ENCODE data around the gene UST.

Gene UST

DNA sequence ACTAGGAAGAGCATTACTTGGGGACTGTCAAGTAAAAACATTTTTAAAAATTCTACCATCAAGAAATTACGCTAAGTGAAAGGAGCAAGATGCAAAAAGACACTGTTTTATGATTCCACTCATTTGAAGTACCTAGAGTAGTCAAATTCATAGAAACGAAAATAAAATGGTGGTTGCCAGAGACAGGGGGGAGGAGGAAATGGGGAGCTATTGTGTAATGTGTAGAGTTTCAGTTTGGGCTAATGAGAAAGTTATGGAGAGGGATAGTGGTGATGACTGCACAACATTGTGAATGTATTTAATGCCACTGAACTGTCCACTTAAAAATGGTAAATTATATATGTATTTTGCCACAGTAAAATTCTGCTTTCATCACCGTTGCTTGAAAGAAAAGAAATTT is 83.8 kb downstream of the UST start:
- peak overlapping the region; percentile 47 for H3K9ac ChIP-seq (ENCODE audit: low read depth, low read length, poor library complexity, severe bottlenecking)
- no peaks in the 10 kb centered on the region for H3K27me3 ChIP-seq (ENCODE audit: insufficient read depth, low read length, poor library complexity, severe bottlenecking)
- peak overlapping the region; percentile 37 for H3K4me3 ChIP-seq (ENCODE audit: low read length, poor library complexity, severe bottlenecking)
- peaks cover 30% of the 10 kb centered on the region for H3K4me1 ChIP-seq (ENCODE audit: insufficient read depth, low read length, poor library complexity, severe bottlenecking)
- H3K9me2 ChIP-seq (replicated peaks; ENCODE audit: low read depth, low read length), result no peaks in the 10 kb centered on the region
- H3K79me2 ChIP-seq (ENCODE audit: insufficient read depth, low read length), result no peaks in the 10 kb centered on the region; the same call in 1 of the 2 replicates
- no peaks in the 10 kb centered on the region for H3F3A ChIP-seq (ENCODE audit: low read depth)
- H3K4me2 ChIP-seq (ENCODE audit: low read depth, low read length, poor library complexity, severe bottlenecking), result peak overlapping the region; percentile 57
- H4K20me1 ChIP-seq (ENCODE audit: insufficient read depth, low read length, poor library complexity, severe bottlenecking), result no peaks in the 10 kb centered on the region
- H2AFZ ChIP-seq (ENCODE audit: low read length), result peak overlapping the region; percentile 24; the same call in 1 of the 2 replicates
- no peak for TF ChIP-seq EZH2phosphoT487 (IDR thresholded peaks at IDR 0.05; ENCODE audit: borderline replicate concordance)
- no peak for TF ChIP-seq CTCF (conservative IDR thresholded peaks at IDR 0.05; ENCODE audit: low read length)
- H3K9me3 ChIP-seq (ENCODE audit: insufficient read depth, low read depth, low read length), result no peaks in the 10 kb centered on the region
- H3K36me3 ChIP-seq (ENCODE audit: insufficient read depth, low read length), result no peaks in the 10 kb centered on the region

DNA sequence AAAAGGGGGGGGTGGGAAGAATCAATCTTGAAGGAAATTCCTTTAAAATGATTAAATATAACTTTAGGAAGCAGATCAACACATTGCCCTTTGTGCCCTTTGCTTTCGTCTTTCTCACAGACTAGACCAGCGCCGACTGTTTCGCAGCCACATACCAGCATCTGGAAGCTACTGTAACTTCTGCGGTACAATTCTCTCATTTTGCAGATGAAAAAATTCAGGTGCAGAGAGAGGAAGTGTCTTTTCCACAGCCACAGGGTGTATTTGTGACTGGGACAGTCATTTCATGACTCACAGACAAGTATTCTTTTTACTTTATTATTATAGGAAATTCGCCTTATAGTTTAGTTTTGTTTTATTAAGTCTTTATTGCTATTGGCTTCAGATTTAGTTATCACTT is 84.2 kb downstream of the UST start:
- no peaks in the 10 kb centered on the region for H3K9me3 ChIP-seq (ENCODE audit: insufficient read depth, low read depth, low read length)
- no peaks in the 10 kb centered on the region for H3K36me3 ChIP-seq (ENCODE audit: insufficient read depth, low read length)
- H3K4me1 ChIP-seq (ENCODE audit: insufficient read depth, low read length, poor library complexity, severe bottlenecking), result peaks cover 30% of the 10 kb centered on the region
- no peaks in the 10 kb centered on the region for H3K9me2 ChIP-seq (replicated peaks; ENCODE audit: low read depth, low read length)
- peak overlapping the region; percentile 47 for H3K9ac ChIP-seq (ENCODE audit: low read depth, low read length, poor library complexity, severe bottlenecking)
- H3K27me3 ChIP-seq (ENCODE audit: insufficient read depth, low read length, poor library complexity, severe bottlenecking), result no peaks in the 10 kb centered on the region
- no peaks in the 10 kb centered on the region for H3F3A ChIP-seq (ENCODE audit: low read depth)
- TF ChIP-seq EZH2phosphoT487 (IDR thresholded peaks at IDR 0.05; ENCODE audit: borderline replicate concordance) (no peak), CTCF (conservative IDR thresholded peaks at IDR 0.05; ENCODE audit: low read length) (no peak)
- H3K4me3 ChIP-seq (ENCODE audit: low read length, poor library complexity, severe bottlenecking), result peak overlapping the region; percentile 37
- H3K4me2 ChIP-seq (ENCODE audit: low read depth, low read length, poor library complexity, severe bottlenecking), result peak overlapping the region; percentile 57
- H3K79me2 ChIP-seq (ENCODE audit: insufficient read depth, low read length), result no peaks in the 10 kb centered on the region; the same call in 1 of the 2 replicates
- no peaks in the 10 kb centered on the region for H4K20me1 ChIP-seq (ENCODE audit: insufficient read depth, low read length, poor library complexity, severe bottlenecking)
- peak overlapping the region; percentile 24; the same call in 1 of the 2 replicates for H2AFZ ChIP-seq (ENCODE audit: low read length)

DNA sequence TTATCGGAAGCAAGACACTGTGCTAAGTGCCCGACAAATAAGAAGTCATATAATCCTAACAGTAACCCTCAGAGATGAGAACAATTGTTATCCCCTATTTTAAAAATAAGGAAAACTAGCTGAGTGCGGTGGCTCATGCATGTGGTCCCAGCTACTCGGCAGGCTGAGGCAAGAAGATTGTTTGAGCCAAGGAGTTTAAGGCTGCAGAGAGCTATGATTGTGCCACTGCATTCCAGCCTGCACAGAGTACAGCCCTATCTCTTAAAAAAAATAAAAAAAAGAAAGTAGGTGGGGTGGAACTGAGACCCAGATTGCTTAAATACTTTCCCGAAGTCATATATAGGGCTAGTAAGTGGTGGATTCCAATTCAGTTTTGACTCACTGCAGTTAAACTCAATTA is 84.7 kb downstream of the UST start:
- Histone ChIP-seq H3K9me3 (ENCODE audit: insufficient read depth, low read depth, low read length) (no peaks in the 10 kb centered on the region), H3K4me3 (ENCODE audit: low read length, poor library complexity, severe bottlenecking) (peak overlapping the region; percentile 37), H2AFZ (ENCODE audit: low read length) (no peak overlapping the region), H3F3A (ENCODE audit: low read depth) (no peaks in the 10 kb centered on the region), H3K36me3 (ENCODE audit: insufficient read depth, low read length) (no peaks in the 10 kb centered on the region), H3K4me2 (ENCODE audit: low read depth, low read length, poor library complexity, severe bottlenecking) (peak overlapping the region; percentile 57), H3K9me2 (replicated peaks; ENCODE audit: low read depth, low read length) (no peaks in the 10 kb centered on the region), H3K79me2 (ENCODE audit: insufficient read depth, low read length) (no peaks in the 10 kb centered on the region; the same call in 1 of the 2 replicates), H3K27me3 (ENCODE audit: insufficient read depth, low read length, poor library complexity, severe bottlenecking) (no peaks in the 10 kb centered on the region), H3K4me1 (ENCODE audit: insufficient read depth, low read length, poor library complexity, severe bottlenecking) (peaks cover 30% of the 10 kb centered on the region), H4K20me1 (ENCODE audit: insufficient read depth, low read length, poor library complexity, severe bottlenecking) (no peaks in the 10 kb centered on the region), H3K9ac (ENCODE audit: low read depth, low read length, poor library complexity, severe bottlenecking) (peak overlapping the region; percentile 47)
- TF ChIP-seq EZH2phosphoT487 (IDR thresholded peaks at IDR 0.05; ENCODE audit: borderline replicate concordance) (no peak), CTCF (conservative IDR thresholded peaks at IDR 0.05; ENCODE audit: low read length) (no peak)

Data from Loucy (cell line).